DND-41 (cell line): Measurements from ENCODE around the gene ZFYVE28.

Experiments used
- ATAC-seq: fragments of 200-7000 bp; cut with Tn5 transposase; 3 replicates; pipeline ENCODE4 v1.9.1; 2021; ENCODE audit warnings: low read depth; ENCODE audit not compliant: insufficient read depth
- DNase-seq: peaks from one replicate; pipeline ENCODE4 v3.0.0-alpha.2; 2020
- H2AFZ ChIP-seq: 2 replicates; pipeline ENCODE4 v1.6.0; 2012; ENCODE audit warnings: low read depth, low read length
- H3K27ac ChIP-seq: 2 replicates; pipeline ENCODE4 v1.5.1; 2012; ENCODE audit warnings: low read length, inconsistent platforms
- H3K27me3 ChIP-seq: fragments of 200-600 bp; sonication (generic); 2 replicates; pipeline ENCODE4 v1.6.0; 2012; ENCODE audit warnings: low read length, mild to moderate bottlenecking, inconsistent platforms; ENCODE audit not compliant: insufficient read depth, poor library complexity
- H3K36me3 ChIP-seq: 2 replicates; pipeline ENCODE4 v1.5.1; 2012; ENCODE audit warnings: low read length, inconsistent platforms; ENCODE audit not compliant: insufficient read depth
- H3K4me1 ChIP-seq: 2 replicates; pipeline ENCODE4 v1.5.1; 2012; ENCODE audit warnings: mild to moderate bottlenecking, low read length; ENCODE audit not compliant: insufficient read depth
- H3K4me2 ChIP-seq: 2 replicates; pipeline ENCODE4 v1.6.0; 2012; ENCODE audit warnings: mild to moderate bottlenecking, moderate library complexity, low read length, inconsistent platforms; ENCODE audit not compliant: insufficient read depth
- H3K4me3 ChIP-seq, 2 experiments: fragments of 200-600 bp in 1 of 2; shearing (Covaris generic) in 1 of 2; 2 replicates each; pipeline ENCODE4 v1.5.1; 2012 to 2016; ENCODE audit warnings: inconsistent platforms in 2 of 2, low read length in 2 of 2, mild to moderate bottlenecking in 2 of 2, low read depth in 1 of 2, moderate library complexity in 1 of 2
- H3K79me2 ChIP-seq: 2 replicates; pipeline ENCODE4 v1.6.0; 2012; ENCODE audit warnings: low read length, inconsistent platforms; ENCODE audit not compliant: insufficient read depth
- H3K9ac ChIP-seq: 2 replicates; pipeline ENCODE4 v1.6.0; 2012; ENCODE audit warnings: low read depth, mild to moderate bottlenecking, inconsistent platforms, low read length, moderate library complexity
- H3K9me3 ChIP-seq: 2 replicates; pipeline ENCODE4 v1.5.1; 2012; ENCODE audit warnings: low read length, moderate library complexity, mild to moderate bottlenecking, inconsistent platforms; ENCODE audit not compliant: insufficient read depth, severe bottlenecking
- H4K20me1 ChIP-seq: 2 replicates; pipeline ENCODE4 v1.6.0; 2012; ENCODE audit warnings: low read length; ENCODE audit not compliant: insufficient read depth
- EZH2 ChIP-seq: IDR thresholded peaks from 3 replicates; pipeline ENCODE4 v1.6.1; 2012; ENCODE audit warnings: borderline replicate concordance, low read depth, mild to moderate bottlenecking, moderate library complexity, low read length, inconsistent platforms; ENCODE audit not compliant: severe bottlenecking
- TF ChIP-seq, protein P1 (sequence below): IDR thresholded peaks from 2 replicates; pipeline ENCODE4 v1.5.1; 2012; ENCODE audit warnings: borderline replicate concordance, low read length, moderate library complexity, mild to moderate bottlenecking; ENCODE audit not compliant: poor library complexity, severe bottlenecking; ENCODE audit errors: extremely low read depth

Gene ZFYVE28

DNA sequence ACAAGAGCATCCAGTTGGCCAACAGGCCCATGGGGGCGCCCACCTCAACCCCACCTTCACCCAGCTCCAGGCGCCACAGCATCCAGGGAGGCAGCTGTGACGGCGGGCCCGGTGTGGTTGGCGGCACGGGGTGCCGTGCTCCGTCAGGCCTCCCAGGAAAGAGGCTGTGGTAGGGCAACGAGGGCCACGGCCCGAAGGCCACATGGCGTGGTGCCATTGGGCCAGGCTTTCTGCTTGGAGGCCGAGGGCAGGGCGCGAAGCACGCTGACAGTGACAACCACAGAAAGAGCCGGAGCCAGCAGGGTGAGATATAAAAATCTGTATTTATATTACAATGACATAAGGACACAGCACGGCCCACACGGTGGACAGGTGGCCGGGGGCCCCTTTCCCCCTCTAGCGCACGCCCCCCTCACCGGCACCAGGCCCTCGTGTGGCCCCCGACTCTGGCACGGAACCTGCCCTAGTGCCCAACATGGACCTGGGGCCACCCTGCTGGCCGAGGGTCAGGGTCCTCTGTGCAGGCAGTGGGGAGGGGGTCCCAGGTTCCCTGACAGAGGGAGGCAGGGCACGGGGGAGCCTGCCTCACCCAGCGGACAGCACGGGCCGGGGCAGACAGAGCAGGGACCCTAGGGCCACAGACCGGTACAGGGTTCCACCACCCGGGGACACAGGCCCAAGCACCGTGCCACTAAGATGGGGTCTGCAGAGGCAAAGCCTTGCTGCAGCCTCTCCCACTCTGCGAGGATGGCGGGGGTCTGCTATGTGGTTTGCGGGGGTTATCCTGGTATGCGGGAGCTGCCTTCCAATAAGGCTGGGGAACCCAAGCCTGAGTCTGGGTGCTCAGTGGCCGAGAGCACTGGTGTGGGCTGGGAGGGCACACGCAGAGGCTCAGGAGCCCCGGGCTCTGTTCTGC lies 171.1 kb downstream of the ZFYVE28 start:
- ATAC-seq = no peak
- TF ChIP-seq, protein P1, sequence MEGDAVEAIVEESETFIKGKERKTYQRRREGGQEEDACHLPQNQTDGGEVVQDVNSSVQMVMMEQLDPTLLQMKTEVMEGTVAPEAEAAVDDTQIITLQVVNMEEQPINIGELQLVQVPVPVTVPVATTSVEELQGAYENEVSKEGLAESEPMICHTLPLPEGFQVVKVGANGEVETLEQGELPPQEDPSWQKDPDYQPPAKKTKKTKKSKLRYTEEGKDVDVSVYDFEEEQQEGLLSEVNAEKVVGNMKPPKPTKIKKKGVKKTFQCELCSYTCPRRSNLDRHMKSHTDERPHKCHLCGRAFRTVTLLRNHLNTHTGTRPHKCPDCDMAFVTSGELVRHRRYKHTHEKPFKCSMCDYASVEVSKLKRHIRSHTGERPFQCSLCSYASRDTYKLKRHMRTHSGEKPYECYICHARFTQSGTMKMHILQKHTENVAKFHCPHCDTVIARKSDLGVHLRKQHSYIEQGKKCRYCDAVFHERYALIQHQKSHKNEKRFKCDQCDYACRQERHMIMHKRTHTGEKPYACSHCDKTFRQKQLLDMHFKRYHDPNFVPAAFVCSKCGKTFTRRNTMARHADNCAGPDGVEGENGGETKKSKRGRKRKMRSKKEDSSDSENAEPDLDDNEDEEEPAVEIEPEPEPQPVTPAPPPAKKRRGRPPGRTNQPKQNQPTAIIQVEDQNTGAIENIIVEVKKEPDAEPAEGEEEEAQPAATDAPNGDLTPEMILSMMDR = no peak
- no peak for TF ChIP-seq EZH2
- H4K20me1 ChIP-seq = peaks cover 11% of the 10 kb centered on the region
- H3K79me2 ChIP-seq = no peaks in the 10 kb centered on the region
- H3K9me3 ChIP-seq = no peaks in the 10 kb centered on the region
- no peak overlapping the region for H3K4me2 ChIP-seq
- H3K9ac ChIP-seq = no peak overlapping the region
- H2AFZ ChIP-seq = no peak overlapping the region
- H3K27ac ChIP-seq = no peak overlapping the region
- DNase-seq = peak; percentile 4
- peaks cover 2% of the 10 kb centered on the region for H3K4me1 ChIP-seq
- peaks cover 35% of the 10 kb centered on the region for H3K36me3 ChIP-seq
- H3K27me3 ChIP-seq = no peaks in the 10 kb centered on the region
- no peak overlapping the region for H3K4me3 ChIP-seq

DNA sequence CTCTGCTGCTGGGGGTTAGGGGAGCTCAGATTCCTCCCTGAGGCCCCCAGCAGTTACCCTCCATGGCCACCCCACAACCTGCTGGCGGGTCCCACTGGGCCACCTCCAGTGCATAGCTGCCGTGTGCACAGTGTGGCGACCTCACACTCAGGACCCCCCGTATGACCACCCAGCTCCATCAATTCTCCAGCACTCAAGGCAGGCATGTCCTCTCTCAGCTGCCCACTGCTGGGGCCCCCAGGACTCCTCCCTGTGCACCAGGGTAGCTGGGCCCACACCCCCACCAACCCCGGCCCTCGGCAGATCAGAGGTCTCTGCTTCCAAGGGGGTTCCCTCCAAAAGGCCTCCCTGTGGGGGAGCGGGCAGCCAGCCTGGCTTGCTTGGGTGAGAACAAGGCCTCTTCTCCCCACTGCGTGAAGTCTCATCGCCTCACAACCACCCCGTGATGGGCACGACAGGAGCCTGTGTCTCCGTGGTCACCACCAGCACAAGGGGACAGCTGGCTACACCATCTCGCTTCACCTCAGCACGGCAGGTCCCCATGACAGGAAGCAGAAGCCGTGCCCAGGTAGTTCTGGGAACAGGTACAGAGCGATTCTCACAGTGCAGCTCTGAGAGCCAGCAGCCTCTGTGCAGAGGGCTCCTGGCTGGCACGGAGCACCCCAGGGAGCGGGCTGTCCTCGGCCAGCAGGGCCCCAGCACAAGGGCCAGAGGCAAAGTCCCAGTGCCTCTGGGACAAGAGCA lies 171.9 kb downstream of the ZFYVE28 start:
- Histone ChIP-seq H3K27me3 (no peaks in the 10 kb centered on the region), H4K20me1 (peaks cover 11% of the 10 kb centered on the region), H2AFZ (no peak overlapping the region), H3K79me2 (peaks cover 3% of the 10 kb centered on the region), H3K4me3 (no peak overlapping the region), H3K9me3 (no peaks in the 10 kb centered on the region), H3K9ac (no peak overlapping the region), H3K4me2 (no peak overlapping the region), H3K27ac (no peak overlapping the region), H3K36me3 (peaks cover 27% of the 10 kb centered on the region), H3K4me1 (peaks cover 4% of the 10 kb centered on the region)
- no peak for TF ChIP-seq EZH2
- no peak for DNase-seq
- no peak for ATAC-seq

DNA sequence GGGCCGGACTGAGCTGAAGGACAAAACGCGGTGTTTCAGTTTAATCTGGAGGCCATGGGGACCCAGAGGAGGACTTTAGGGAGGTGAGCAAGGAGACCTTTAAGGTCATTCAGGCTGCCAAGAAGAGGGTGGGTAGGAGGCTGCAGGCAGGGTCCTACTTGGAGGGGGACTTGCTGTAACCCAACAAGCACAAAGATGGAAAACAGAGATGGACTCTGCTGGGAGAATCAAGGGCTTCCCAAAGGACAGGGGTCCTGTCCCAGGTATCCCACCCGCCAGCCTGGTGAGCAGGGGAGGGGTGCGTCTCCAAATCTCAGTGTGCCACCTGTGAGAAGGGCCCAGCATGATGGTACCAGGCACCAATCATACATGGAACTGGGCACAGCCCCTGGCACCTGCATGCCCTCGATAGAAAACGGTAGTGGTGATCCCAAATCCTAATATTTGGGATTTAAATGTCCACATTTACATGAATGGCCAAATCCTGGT lies 172.6 kb downstream of the ZFYVE28 start:
- Histone ChIP-seq H3K4me3 (no peak overlapping the region), H3K27me3 (no peaks in the 10 kb centered on the region), H3K9ac (no peak overlapping the region)

More for the DNA sequence above, 172.6 kb downstream of the ZFYVE28 start:
- Histone ChIP-seq H3K4me1 (peaks cover 7% of the 10 kb centered on the region), H2AFZ (no peak overlapping the region), H3K27ac (no peak overlapping the region), H4K20me1 (peaks cover 18% of the 10 kb centered on the region), H3K79me2 (peaks cover 10% of the 10 kb centered on the region), H3K4me2 (no peak overlapping the region), H3K36me3 (peaks cover 20% of the 10 kb centered on the region), H3K9me3 (no peaks in the 10 kb centered on the region)
- no peak for ATAC-seq
- DNase-seq = no peak
- TF ChIP-seq, protein P1 = no peak
- TF ChIP-seq EZH2 = no peak
